ENCODE measurements around the gene FRYL. TPM values are rescaled to one million over a fixed set of nuclear protein-coding genes. Genes with fewer than 3 reads are reported as not detected.

The FRYL gene
- total RNA-seq, 6 experiments from 2014 or later = 15.9 to 27.2 (median 23.3) TPM

- DNase-seq = no peak
- 76% methylated on average over 1 of the region's 1 CpG for WGBS (ENCODE audit: insufficient coverage, low coverage, low lambda C conversion rate, missing lambda C conversion rate)
Observed at GRCh38 chr4:48472794-48473193, 307.3 kb downstream of the FRYL start.

GRCh38 chr4:48470570-48470969 is 309.5 kb downstream of the FRYL start:
- Histone ChIP-seq H3K4me3 (no peak overlapping the region), H3K27me3 (no peaks in the 10 kb centered on the region), H3K9me3 (no peaks in the 10 kb centered on the region), H3K36me3 (no peaks in the 10 kb centered on the region), H3K4me1 (no peaks in the 10 kb centered on the region), H3K27ac (no peak overlapping the region)
- no peak for ATAC-seq
- no peak for DNase-seq
- WGBS (ENCODE audit: insufficient coverage, low coverage, low lambda C conversion rate, missing lambda C conversion rate) = 39% methylated on average over 2 of the region's 2 CpGs
- intact Hi-C loops (cut with DNase I) = no loop called here
- TF ChIP-seq CTCF (IDR thresholded peaks at IDR 0.05) (no peak), POLR2A (IDR thresholded peaks at IDR 0.05) (no peak)

More at GRCh38 chr4:48472794-48473193, 307.3 kb downstream of the FRYL start:
- no peaks in the 10 kb centered on the region for H3K9me3 ChIP-seq
- no peaks in the 10 kb centered on the region for H3K36me3 ChIP-seq
- H3K4me3 ChIP-seq = no peak overlapping the region
- TF ChIP-seq CTCF (IDR thresholded peaks at IDR 0.05) (no peak), POLR2A (IDR thresholded peaks at IDR 0.05) (no peak)
- H3K4me1 ChIP-seq = no peaks in the 10 kb centered on the region
- H3K27me3 ChIP-seq = no peaks in the 10 kb centered on the region
- no peak for ATAC-seq
- intact Hi-C loops (cut with DNase I) = no loop called here
- no peak overlapping the region for H3K27ac ChIP-seq

GRCh38 chr4:48470137-48470536 is 309.9 kb downstream of the FRYL start:
- Histone ChIP-seq H3K27ac (no peak overlapping the region), H3K4me3 (no peak overlapping the region), H3K36me3 (no peaks in the 10 kb centered on the region), H3K27me3 (no peaks in the 10 kb centered on the region), H3K4me1 (no peaks in the 10 kb centered on the region), H3K9me3 (no peaks in the 10 kb centered on the region)
- DNase-seq = no peak
- 72% methylated on average over 1 of the region's 1 CpG for WGBS (ENCODE audit: insufficient coverage, low coverage, low lambda C conversion rate, missing lambda C conversion rate)
- TF ChIP-seq CTCF (IDR thresholded peaks at IDR 0.05) = no peak
- no peak for TF ChIP-seq POLR2A (IDR thresholded peaks at IDR 0.05)
- intact Hi-C loops (cut with DNase I) = no loop called here
- no peak for ATAC-seq

GRCh38 chr4:48467891-48468290 is 312.2 kb downstream of the FRYL start:
- Histone ChIP-seq H3K36me3 (no peaks in the 10 kb centered on the region), H3K4me3 (no peak overlapping the region), H3K27ac (no peak overlapping the region), H3K4me1 (no peaks in the 10 kb centered on the region), H3K9me3 (no peaks in the 10 kb centered on the region), H3K27me3 (no peaks in the 10 kb centered on the region)
- no peak for DNase-seq
- 74% methylated on average over 5 of the region's 5 CpGs for WGBS (ENCODE audit: insufficient coverage, low coverage, low lambda C conversion rate, missing lambda C conversion rate)
- TF ChIP-seq CTCF (IDR thresholded peaks at IDR 0.05) (no peak), POLR2A (IDR thresholded peaks at IDR 0.05) (no peak)
- ATAC-seq = no peak
- intact Hi-C loops (cut with DNase I) = no loop called here

GRCh38 chr4:48467442-48467841 is 312.6 kb downstream of the FRYL start:
- no peak overlapping the region for H3K27ac ChIP-seq
- DNase-seq (no peak), ATAC-seq (no peak)
- intact Hi-C loops (cut with DNase I) = no loop called here
- H3K36me3 ChIP-seq = no peaks in the 10 kb centered on the region
- H3K4me3 ChIP-seq = no peak overlapping the region
- H3K9me3 ChIP-seq = no peaks in the 10 kb centered on the region
- no peaks in the 10 kb centered on the region for H3K4me1 ChIP-seq
- H3K27me3 ChIP-seq = no peaks in the 10 kb centered on the region
- WGBS (ENCODE audit: insufficient coverage, low coverage, low lambda C conversion rate, missing lambda C conversion rate) = 66% methylated on average over 2 of the region's 2 CpGs
- no peak for TF ChIP-seq CTCF (IDR thresholded peaks at IDR 0.05)
- no peak for TF ChIP-seq POLR2A (IDR thresholded peaks at IDR 0.05)

Data from right lobe of liver (tissue), 6 donors.